ENCODE results near the gene APRT. TPM values are rescaled to one million over a fixed set of nuclear protein-coding genes. Genes with fewer than 3 reads are reported as not detected.
"Not testable (repeated sequence)": the region's sequence is repeated elsewhere in the genome, so short reads cannot be mapped to it uniquely, and the experiment has no call there.

The APRT gene
- total RNA-seq, 1 donor from 2014 or later: 46.6 TPM

DNA sequence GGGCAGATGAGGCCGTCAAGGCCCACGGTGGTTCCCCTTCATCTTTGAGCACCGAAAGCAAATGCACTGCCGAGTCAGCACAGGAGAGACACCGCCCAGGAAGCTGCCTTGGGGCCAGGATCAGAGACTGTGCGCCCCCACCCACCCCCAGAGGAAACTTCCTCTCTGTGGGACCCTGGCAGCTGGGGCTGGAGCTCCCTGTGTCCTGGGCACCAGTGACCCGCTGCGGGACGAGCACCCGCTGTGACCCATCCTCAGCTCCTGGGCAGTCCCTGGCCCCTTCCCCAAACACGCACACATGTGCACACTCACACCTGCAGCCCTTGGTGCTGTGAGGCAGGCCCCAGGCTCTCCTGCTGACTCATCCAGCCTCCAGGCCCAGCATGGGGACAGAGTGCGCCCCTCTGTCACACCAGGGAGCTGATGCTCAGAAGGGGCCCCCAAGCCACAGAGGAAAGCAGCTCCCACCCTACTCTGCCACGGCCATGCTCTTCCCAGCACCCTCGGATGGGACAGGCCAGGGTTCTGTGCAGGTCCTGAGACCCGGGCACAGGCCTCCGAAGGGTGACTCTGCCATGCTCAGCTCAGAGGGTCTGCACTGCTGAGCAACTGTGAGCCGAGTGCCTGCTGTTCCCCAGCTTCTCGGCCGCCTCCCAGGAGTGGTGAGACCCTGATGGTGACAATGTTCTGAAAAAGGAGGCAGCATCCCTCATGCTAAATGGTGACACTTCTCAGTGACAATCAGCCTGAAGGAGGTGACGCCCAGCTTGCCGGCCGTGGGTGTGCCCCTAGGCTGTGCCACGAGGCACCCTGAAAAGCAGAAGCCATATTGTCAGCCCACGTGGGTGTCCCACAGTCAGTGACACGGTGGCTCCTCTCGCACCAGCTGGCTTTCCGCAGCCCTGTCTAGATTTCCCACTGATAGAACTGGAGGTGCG, 30.3 kb downstream of the APRT start:
- DNase-seq (ENCODE audit: low spot score): no peak
- intact Hi-C loops (cut with DNase I): no loop called here

DNA sequence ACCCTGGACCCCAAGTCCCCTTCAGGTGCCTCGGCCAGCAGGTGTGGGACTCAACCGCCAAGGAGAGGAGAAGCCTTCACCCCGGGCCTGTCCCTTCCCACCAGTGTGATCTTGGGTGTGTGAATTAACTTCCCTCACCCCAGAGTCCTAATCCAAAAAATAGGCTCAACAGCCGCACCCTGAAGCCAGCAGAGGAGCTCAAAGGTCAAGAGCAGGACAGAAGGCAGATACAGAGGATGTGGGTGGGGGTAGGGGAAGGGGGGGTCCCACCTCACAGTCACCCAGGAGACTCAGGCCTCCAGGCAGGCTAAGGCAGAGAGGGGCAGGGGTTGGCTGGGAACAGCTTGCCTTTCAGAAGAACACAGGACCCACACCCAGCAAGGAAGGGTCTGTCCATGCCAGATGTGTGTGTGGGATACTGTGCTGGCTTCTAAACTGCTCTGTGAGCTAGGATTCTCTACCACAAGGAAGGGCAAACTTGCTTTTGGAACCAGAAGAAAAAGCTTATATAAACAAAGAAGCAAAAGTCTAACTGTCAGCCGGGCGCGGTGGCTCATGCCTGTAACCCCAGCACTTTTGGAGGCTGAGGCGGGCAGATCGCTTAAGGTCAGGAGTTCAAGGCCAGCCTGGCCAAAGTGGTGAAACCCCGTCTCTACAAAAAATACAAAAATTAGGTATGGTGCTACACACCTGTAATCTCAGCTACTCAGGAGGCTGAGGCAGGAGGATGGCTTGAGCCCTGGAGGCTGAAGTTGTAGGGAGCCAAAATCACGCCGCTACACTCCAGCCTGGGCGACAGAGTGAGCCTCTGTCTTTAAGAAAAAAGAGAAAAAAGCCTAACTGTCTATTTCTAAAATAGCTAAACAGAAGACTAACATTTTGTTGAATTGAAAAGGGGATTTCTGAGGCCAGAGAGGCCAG, 31.3 kb downstream of the APRT start:
- intact Hi-C loops (cut with DNase I): no loop called here
- no peak for DNase-seq (ENCODE audit: low spot score)

- intact Hi-C loops (cut with DNase I): no loop called here
- no peak for DNase-seq (ENCODE audit: low spot score)
These were observed 32.2 kb downstream of the APRT start for GRCh38 chr16:88779406-88780141.

- intact Hi-C loops (cut with DNase I): no loop called here
These were observed 33.1 kb downstream of the APRT start for GRCh38 chr16:88778541-88779065.

GRCh38 chr16:88778271-88778525, 33.5 kb downstream of the APRT start:
- DNase-seq (ENCODE audit: low spot score): no peak
- intact Hi-C loops (cut with DNase I): no loop called here

More at GRCh38 chr16:88778541-88779065, 33.1 kb downstream of the APRT start:
- DNase-seq (ENCODE audit: low spot score): no peak

GRCh38 chr16:88777471-88778270, 34.1 kb downstream of the APRT start:
- intact Hi-C loops (cut with DNase I): no loop called here
- DNase-seq (ENCODE audit: low spot score): no peak

DNA sequence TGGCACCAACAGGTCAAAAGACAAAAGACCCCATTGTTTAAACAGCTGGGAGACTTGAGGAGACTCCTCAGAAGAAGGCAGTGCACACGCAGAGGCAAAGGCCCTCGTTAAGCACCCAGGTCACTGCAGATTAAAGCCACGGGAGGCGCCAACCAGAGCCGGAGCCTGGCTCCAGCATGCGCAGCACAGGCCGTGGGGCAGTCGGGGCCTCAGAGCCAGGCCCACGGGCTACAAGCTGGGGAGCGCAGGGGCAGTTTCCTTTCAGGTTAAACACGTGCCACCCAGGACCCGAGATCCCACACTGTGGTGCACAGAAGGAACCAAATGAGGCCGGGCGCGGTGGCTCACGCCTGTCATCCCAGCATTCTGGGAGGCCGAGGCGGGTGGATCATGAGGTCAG, 35.9 kb downstream of the APRT start:
- intact Hi-C loops (cut with DNase I): no loop called here
- no peak for DNase-seq (ENCODE audit: low spot score)

- DNase-seq (ENCODE audit: low spot score): no peak
- intact Hi-C loops (cut with DNase I): no loop called here
These were observed 37.0 kb downstream of the APRT start for GRCh38 chr16:88774544-88775393.

- intact Hi-C loops (cut with DNase I): no loop called here
- DNase-seq (ENCODE audit: low spot score): no peak
These were observed 37.9 kb downstream of the APRT start for GRCh38 chr16:88773812-88774291.

DNA sequence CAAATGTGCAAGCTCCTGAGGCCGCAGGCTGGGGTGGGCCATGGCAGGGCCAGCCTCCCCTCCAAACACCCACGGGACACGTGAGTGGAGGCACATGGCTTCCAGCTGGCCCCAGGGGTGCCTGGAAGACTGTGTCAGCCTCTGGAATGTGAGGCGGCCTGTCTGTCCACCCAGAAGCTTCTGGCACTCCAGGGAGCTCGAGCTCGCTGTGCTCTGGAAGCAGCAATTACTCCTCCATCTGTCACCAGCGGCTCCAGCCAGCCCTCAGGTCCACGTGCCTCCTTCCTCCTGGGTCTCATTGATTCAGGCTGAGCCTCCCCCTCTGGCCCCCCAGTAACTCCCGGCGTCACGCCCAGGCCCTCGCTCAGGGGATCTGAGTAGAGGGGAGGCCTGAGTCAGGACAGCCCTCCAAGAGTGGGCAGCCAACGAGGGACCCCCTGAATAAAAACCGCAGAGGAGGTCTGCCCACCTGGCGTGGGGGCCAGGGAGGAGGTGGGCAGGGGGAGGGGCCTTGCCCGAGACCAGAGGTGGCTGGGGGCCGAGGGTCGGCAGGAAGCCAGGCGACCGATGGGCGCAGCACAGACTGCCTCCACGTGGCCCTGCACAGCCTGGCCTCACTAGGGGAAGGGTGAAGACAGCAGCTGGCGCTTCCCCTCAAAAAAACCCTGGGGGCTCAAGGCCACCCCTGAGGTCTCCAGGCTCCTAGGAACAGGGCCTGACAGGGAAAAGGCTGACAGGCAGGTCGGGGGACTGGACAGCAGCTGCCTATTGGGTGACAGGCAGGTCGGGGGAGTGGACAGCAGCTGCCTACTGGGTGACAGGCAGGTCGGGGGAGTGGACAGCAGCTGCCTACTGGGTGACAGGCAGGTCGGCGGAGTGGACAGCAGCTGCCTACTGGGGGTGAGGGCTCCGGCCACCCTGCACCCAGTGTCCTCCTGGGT, 38.6 kb downstream of the APRT start:
- intact Hi-C loops (cut with DNase I): no loop called here

GRCh38 chr16:88771781-88772180, 39.9 kb downstream of the APRT start:
- intact Hi-C loops (cut with DNase I); DNase-seq (ENCODE audit: low spot score): not testable (repeated sequence)

More for the DNA sequence above, 38.6 kb downstream of the APRT start:
- no peak for DNase-seq (ENCODE audit: low spot score)

DNA sequence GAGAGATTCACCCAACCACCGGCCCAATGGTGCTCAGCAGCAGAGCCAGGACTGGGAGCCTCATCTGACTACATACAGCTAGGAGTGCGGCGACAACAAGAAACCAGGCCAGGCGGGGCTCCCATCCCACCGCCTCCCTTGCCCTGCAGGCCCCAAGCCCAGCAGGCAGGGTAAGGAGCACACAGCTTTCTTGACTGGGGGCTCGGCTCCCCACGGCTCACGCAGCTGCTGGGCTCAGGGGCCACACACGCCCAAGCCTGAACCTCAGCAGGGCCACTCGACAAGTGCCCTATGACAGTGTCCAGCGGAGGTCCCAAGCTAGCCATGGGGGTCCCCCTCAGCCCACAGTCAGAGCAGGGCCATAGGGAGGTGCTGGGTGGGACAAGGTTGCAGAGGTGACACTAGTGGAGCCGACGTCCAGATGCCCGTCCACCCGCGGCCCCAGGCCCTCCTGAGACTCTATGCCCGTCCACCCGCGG, 40.4 kb downstream of the APRT start:
- no peak for DNase-seq (ENCODE audit: low spot score)
- intact Hi-C loops (cut with DNase I): no loop called here

DNA sequence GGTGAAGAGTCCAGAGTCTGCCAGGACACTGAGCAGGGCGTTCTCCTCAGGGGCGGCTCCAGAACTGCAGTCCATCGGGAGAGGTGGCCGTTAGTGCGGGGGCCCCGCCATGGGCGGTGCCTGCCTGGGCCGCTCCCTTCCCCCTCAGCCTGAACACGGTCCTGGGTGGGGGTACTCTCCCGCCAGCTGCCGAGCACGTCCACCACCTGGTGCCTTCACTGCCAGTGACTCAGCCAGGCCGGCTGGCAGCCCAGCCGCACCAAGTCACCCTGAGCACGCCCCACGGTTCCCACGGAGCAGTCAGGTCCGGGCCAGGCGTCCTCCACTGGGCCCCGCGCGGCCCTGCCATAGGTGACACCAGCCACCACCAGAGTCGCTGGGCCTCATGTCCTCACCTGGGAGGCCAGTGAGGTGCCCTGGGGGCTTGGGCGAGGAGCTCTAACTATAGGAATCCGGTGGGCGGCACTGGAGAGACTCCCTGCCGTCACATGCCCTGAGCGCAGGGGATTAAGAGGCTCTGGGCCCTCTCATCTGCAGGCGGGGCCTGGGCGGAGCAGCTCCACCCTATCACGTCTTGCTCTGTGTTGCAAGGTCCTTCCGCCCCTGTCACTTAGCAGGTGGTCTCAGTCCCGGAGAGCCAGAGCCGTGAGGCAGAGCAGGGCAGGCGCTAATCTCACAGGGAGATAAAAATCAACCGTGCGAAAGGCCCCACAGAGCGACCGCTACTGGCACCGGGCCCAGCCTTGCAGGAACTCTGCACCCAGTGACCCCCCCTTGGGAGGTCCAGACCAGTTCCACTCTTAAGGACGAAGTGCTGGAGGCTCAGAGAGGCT, 41.1 kb downstream of the APRT start:
- no peak for DNase-seq (ENCODE audit: low spot score)
- intact Hi-C loops (cut with DNase I): no loop called here

- no peak for DNase-seq (ENCODE audit: low spot score)
- intact Hi-C loops (cut with DNase I): no loop called here
These were observed 41.9 kb downstream of the APRT start for GRCh38 chr16:88769617-88770460.

Measured in cardiac septum (tissue), 1 donor.